Measurements from ENCODE around the gene SBK2.

DNA sequence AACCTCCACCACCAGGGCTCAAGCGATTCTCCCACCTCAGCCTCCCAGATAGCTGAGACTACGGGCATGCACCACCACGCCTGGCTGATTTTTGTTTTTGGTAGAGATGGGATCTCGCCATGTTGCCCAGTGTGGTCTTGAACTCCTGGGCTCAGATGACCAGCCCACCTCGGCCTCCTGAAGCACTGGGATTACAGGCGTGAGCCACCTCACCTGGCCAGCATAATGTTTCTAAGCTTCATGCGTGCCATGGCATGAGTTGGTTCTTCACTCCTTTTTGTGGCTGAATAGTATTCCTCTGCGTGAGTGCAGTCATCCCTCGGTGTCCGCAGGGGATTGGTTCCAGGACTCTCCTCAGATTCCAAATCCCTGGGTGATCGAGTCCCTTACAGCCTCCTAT is 47.9 kb upstream of the SBK2 start:
- TF ChIP-seq, protein P1, sequence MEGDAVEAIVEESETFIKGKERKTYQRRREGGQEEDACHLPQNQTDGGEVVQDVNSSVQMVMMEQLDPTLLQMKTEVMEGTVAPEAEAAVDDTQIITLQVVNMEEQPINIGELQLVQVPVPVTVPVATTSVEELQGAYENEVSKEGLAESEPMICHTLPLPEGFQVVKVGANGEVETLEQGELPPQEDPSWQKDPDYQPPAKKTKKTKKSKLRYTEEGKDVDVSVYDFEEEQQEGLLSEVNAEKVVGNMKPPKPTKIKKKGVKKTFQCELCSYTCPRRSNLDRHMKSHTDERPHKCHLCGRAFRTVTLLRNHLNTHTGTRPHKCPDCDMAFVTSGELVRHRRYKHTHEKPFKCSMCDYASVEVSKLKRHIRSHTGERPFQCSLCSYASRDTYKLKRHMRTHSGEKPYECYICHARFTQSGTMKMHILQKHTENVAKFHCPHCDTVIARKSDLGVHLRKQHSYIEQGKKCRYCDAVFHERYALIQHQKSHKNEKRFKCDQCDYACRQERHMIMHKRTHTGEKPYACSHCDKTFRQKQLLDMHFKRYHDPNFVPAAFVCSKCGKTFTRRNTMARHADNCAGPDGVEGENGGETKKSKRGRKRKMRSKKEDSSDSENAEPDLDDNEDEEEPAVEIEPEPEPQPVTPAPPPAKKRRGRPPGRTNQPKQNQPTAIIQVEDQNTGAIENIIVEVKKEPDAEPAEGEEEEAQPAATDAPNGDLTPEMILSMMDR (IDR thresholded peaks at IDR 0.05), result no peak
- TF ChIP-seq POLR2A (IDR thresholded peaks at IDR 0.05; ENCODE audit: low read depth), result no peak
